Fibroblast of lung (primary cell): Measurements from ENCODE around the gene DBT. TPM values are rescaled to one million over a fixed set of nuclear protein-coding genes. Genes with fewer than 3 reads are reported as not detected.

Experiments
- DNase-seq, 2 donors: peaks; one replicate each; pipeline versions ENCODE4 v3.0.0 to v3.0.0-alpha.2; 2010; ENCODE audit warnings: low read depth in 2 of 2
- H2AFZ ChIP-seq: 2 replicates; pipeline ENCODE4 v1.5.1; 2012; ENCODE audit warnings: low read length, control low read depth, inconsistent platforms
- H3K27ac ChIP-seq: 2 replicates; pipeline ENCODE4 v1.5.1; 2011; ENCODE audit warnings: low read length, control low read depth; ENCODE audit not compliant: insufficient read depth
- H3K27me3 ChIP-seq: 2 replicates; pipeline ENCODE4 v1.5.1; 2011; ENCODE audit warnings: mild to moderate bottlenecking, low read length; ENCODE audit not compliant: control insufficient read depth, insufficient read depth
- H3K36me3 ChIP-seq: 2 replicates; pipeline ENCODE4 v1.5.1; 2011; ENCODE audit warnings: low read length; ENCODE audit not compliant: control insufficient read depth, insufficient read depth
- H3K4me1 ChIP-seq: 2 replicates; pipeline ENCODE4 v1.5.1; 2011; ENCODE audit warnings: low read length; ENCODE audit not compliant: control insufficient read depth, insufficient read depth; ENCODE audit errors: extremely low read depth
- H3K4me2 ChIP-seq: 2 replicates; pipeline ENCODE4 v1.5.1; 2011; ENCODE audit warnings: low read length, control low read depth; ENCODE audit not compliant: insufficient read depth; ENCODE audit errors: extremely low read depth
- H3K4me3 ChIP-seq, 4 experiments: fragments of 200-600 bp in 1 of 4; sonication (generic) in 1 of 4; replicated peaks in 1 of 4; 2 replicates each; pipeline ENCODE4 v1.5.1; 2011 to 2016; ENCODE audit warnings: low read length in 4 of 4, low read depth in 3 of 4, mild to moderate bottlenecking in 3 of 4, control low read depth in 2 of 4, inconsistent platforms in 1 of 4, mixed read lengths in 1 of 4; ENCODE audit not compliant: insufficient read depth in 1 of 4; ENCODE audit errors: control extremely low read depth in 1 of 4
- H3K79me2 ChIP-seq: 2 replicates; pipeline ENCODE4 v1.5.1; 2012; ENCODE audit warnings: mild to moderate bottlenecking, low read length, inconsistent platforms; ENCODE audit not compliant: control insufficient read depth, insufficient read depth
- H3K9ac ChIP-seq: 2 replicates; pipeline ENCODE4 v1.5.1; 2011; ENCODE audit warnings: mild to moderate bottlenecking, low read length, control low read depth; ENCODE audit not compliant: insufficient read depth
- H3K9me3 ChIP-seq: 2 replicates; pipeline ENCODE4 v1.5.1; 2012; ENCODE audit warnings: low read depth, low read length; ENCODE audit not compliant: control insufficient read depth, insufficient read depth
- H4K20me1 ChIP-seq: 2 replicates; pipeline ENCODE4 v1.5.1; 2011; ENCODE audit warnings: low read length; ENCODE audit not compliant: control insufficient read depth, insufficient read depth; ENCODE audit errors: extremely low read depth
- CTCF ChIP-seq, 2 donors: IDR thresholded peaks in 1 of 2; conservative IDR thresholded peaks in 1 of 2; 1 replicate in 1 of 2; 2 replicates in 1 of 2; pipeline ENCODE4 v1.5.1; 2011 to 2012; ENCODE audit warnings: low read length in 2 of 2, control low read depth in 1 of 2, inconsistent platforms in 1 of 2, low read depth in 1 of 2, mild to moderate bottlenecking in 1 of 2
- EZH2 ChIP-seq: IDR thresholded peaks from 2 replicates; pipeline ENCODE4 v1.5.1; 2012; ENCODE audit warnings: low read length, control low read depth, mild to moderate bottlenecking; ENCODE audit errors: missing control alignments
- polyA plus RNA-seq, 2 donors: library from polyadenylated mRNA; depleted of rRNA in 1 of 2; stranded (reverse) in 1 of 2; unstranded in 1 of 2; fragments of >200 nt; gene quantifications; 2 replicates each; pipeline ENCODE4 v1.2.1, GENCODE V29; 2011 to 2012; ENCODE audit warnings: missing spikeins in 1 of 2
- total RNA-seq: library from RNA; depleted of rRNA; stranded (reverse); fragments of >200 nt; gene quantifications from 2 replicates; pipeline ENCODE4 v1.2.1, GENCODE V29; 2014

The DBT gene
- total and polyA plus RNA-seq, 2 donors (not counting 1 experiment from before 2014, with no cell fraction given): 7.9 to 9.4 TPM

GRCh38 chr1:100198596-100198995 lies 51.0 kb downstream of the DBT start:
- Histone ChIP-seq H3K4me3 (no peak overlapping the region), H3K9ac (no peak overlapping the region), H3K4me1 (no peaks in the 10 kb centered on the region), H2AFZ (no peak overlapping the region), H3K36me3 (no peaks in the 10 kb centered on the region), H3K27me3 (no peaks in the 10 kb centered on the region), H4K20me1 (no peaks in the 10 kb centered on the region), H3K27ac (no peak overlapping the region), H3K79me2 (no peaks in the 10 kb centered on the region), H3K9me3 (no peaks in the 10 kb centered on the region), H3K4me2 (no peak overlapping the region)
- DNase-seq: no peak
- TF ChIP-seq CTCF (conservative IDR thresholded peaks at IDR 0.05 in 1 of 2, IDR thresholded peaks at IDR 0.05 in 1 of 2; ENCODE audit: low read depth in 1 of 2, low read length in 2 of 2) (no peak), EZH2 (no peak)

DNA sequence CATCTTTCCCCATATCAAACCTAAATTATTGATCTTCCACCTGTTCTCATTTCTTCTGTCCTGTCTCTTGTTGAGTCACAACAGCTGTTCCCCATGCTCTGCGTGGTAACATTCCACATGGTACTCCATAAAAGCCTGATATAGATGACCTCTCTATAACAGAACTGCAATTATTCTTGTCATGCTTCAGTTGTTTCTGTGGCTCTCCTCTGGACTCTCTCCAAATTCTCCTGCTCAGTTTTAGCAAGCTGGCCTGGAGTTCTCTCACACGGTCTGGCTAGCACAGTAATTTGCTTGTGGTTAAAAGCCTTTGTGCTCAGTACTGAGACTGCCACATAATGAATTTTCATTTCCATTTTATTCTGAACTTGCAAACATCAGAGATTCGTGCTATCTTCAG lies 61.0 kb downstream of the DBT start:
- no peak overlapping the region for H3K4me3 ChIP-seq

DNA sequence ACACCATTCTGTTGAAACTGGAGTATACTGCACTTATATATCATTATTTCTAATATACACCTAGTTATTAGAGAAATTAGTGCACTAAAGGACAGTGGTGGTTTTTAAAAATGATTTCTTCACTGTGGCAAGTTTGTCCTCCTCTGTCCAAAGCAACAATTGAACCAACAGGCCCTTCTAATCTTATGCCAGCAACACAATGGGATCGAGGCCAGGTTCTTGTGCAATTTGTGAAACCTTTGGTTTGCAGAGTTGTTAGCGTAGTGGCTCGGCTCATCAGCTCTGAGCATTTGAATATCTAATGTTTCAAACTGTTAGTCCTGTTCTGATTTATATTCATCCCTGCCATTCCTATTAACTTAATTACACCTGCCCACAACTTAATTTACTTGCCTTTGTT lies 61.7 kb downstream of the DBT start:
- no peak overlapping the region for H3K27ac ChIP-seq
- no peak overlapping the region for H3K4me3 ChIP-seq
- no peaks in the 10 kb centered on the region for H3K9me3 ChIP-seq
- no peak overlapping the region for H2AFZ ChIP-seq
- H3K27me3 ChIP-seq: no peaks in the 10 kb centered on the region
- H3K4me2 ChIP-seq: no peak overlapping the region
- H3K9ac ChIP-seq: no peak overlapping the region
- TF ChIP-seq CTCF (conservative IDR thresholded peaks at IDR 0.05 in 1 of 2, IDR thresholded peaks at IDR 0.05 in 1 of 2; ENCODE audit: low read depth in 1 of 2, low read length in 2 of 2) (no peak), EZH2 (no peak)
- H3K36me3 ChIP-seq: no peaks in the 10 kb centered on the region
- H4K20me1 ChIP-seq: no peaks in the 10 kb centered on the region
- no peaks in the 10 kb centered on the region for H3K4me1 ChIP-seq
- H3K79me2 ChIP-seq: no peaks in the 10 kb centered on the region
- peak; percentile 70 to 73 for DNase-seq

More for the DNA sequence above, 61.0 kb downstream of the DBT start:
- no peak overlapping the region for H3K27ac ChIP-seq
- no peak overlapping the region for H3K9ac ChIP-seq
- DNase-seq: peak; percentile 81 to 96
- H3K4me1 ChIP-seq: no peaks in the 10 kb centered on the region
- H3K4me2 ChIP-seq: no peak overlapping the region
- no peak for TF ChIP-seq CTCF (conservative IDR thresholded peaks at IDR 0.05 in 1 of 2, IDR thresholded peaks at IDR 0.05 in 1 of 2; ENCODE audit: low read depth in 1 of 2, low read length in 2 of 2)
- TF ChIP-seq EZH2: no peak
- no peaks in the 10 kb centered on the region for H3K79me2 ChIP-seq
- H4K20me1 ChIP-seq: no peaks in the 10 kb centered on the region
- no peak overlapping the region for H2AFZ ChIP-seq
- no peaks in the 10 kb centered on the region for H3K36me3 ChIP-seq
- no peaks in the 10 kb centered on the region for H3K27me3 ChIP-seq
- no peaks in the 10 kb centered on the region for H3K9me3 ChIP-seq
